ENCODE data around the gene ARID1A. TPM values are rescaled to one million over a fixed set of nuclear protein-coding genes. Genes with fewer than 3 reads are reported as not detected.

Gene ARID1A
- 233 and 329 TPM in 2 replicates for total RNA-seq (2011; cell fraction: chromatin; rRNA removed; ENCODE audit: low replicate concordance)
- total RNA-seq (2011; cell fraction: nucleolus; rRNA removed), result 114 and 132 TPM in 2 replicates
- 181 and 229 TPM in 2 replicates for total RNA-seq (2011; cell fraction: nucleoplasm; rRNA removed)
- 22.1 and 28.9 TPM in 2 replicates for total RNA-seq (2014; rRNA removed)
- total RNA-seq (2014; rRNA removed; fragmentation: Illumina TruSeq; extraction: Trizol), result 23.9 and 24.6 TPM in 2 replicates
- total RNA-seq (2015; rRNA removed; fragmentation: Illumina TruSeq; extraction: Trizol), result 22.5 and 25.3 TPM in 2 replicates
- total RNA-seq (2021), result 74.6 and 88.3 TPM in 2 replicates
- 12.9 and 27.1 TPM in 2 replicates for polyA plus RNA-seq (2011; rRNA removed)
- polyA plus RNA-seq (2011; cell fraction: cytosol; rRNA removed), result 20.1 and 23.5 TPM in 2 replicates
- polyA plus RNA-seq (2011; cell fraction: nucleus; rRNA removed), result 59.8 and 83.5 TPM in 2 replicates
- polyA plus RNA-seq (2012), result 54.3 and 62.2 TPM in 2 replicates
- 70.1 and 79.0 TPM in 2 replicates for polyA plus RNA-seq (2014; fragmentation: Illumina TruSeq; extraction: Trizol)
- 10 to 100 TPM in 1 of 2 experiments, 1 to 10 TPM in 1; 8.3 to 20.2 TPM for polyA plus RNA-seq (2014; fragmentation: Nextera tagmentation; extraction: Ambion mirVana)
- polyA plus RNA-seq (2014; rRNA removed), result 38.6 and 38.7 TPM in 2 replicates
- 35.4 and 49.8 TPM in 2 replicates for polyA minus RNA-seq (2011; rRNA and poly(A)+ RNA removed)
- 61.6 and 92.0 TPM in 2 replicates for polyA minus RNA-seq (2011; cell fraction: cytosol; rRNA and poly(A)+ RNA removed)
- polyA minus RNA-seq (2011; cell fraction: nucleus; rRNA and poly(A)+ RNA removed), result 27.9 and 38.8 TPM in 2 replicates
- percentile 94 among the genes with signal in this experiment for Bru-seq, nascent RNA
- percentile 96 among the genes with signal in this experiment for BruChase-seq, experiment 1, labeled RNA remaining after a 2-hour chase
- BruChase-seq, experiment 2, labeled RNA remaining after a 6-hour chase, result percentile 95 among the genes with signal in this experiment
- long read RNA-seq, experiment 1, full-length matches to known transcripts, result 110 of 241 reads
- long read RNA-seq, experiment 1, partial matches to known transcripts, result 116 of 241 reads
- long read RNA-seq, experiment 1, other reads (novel, unspliced or antisense), result 15 of 241 reads
- long read RNA-seq, experiment 2, transcript ARID1A-217 (1 exons, 3,046 nt), result major isoform, 9 of 25 reads
- long read RNA-seq, experiment 2, partial matches to known transcripts, result 3 of 25 reads
- long read RNA-seq, experiment 2, other reads (novel, unspliced or antisense), result 13 of 25 reads
- long read RNA-seq, experiment 3, partial matches to known transcripts, result 5 of 9 reads
- long read RNA-seq, experiment 3, other reads (novel, unspliced or antisense), result 2 of 9 reads

GRCh38 chr1:26695356-26696118 is at the start of gene ARID1A:
Gene ARID1A (plus strand): TSS chr1:26696015. CDS start chr1:26696404, 389 bp downstream.
- peaks cover 73% of the 10 kb centered on the region for H3K79me2 ChIP-seq (ENCODE audit: control insufficient read depth, insufficient read depth, low read length)
- no TSS peak for BruUV-seq (replicated peaks)
- peak; percentile 83 to 98 (median 88) for DNase-seq (ENCODE audit: extremely low read depth in 1 of 4, low spot score in 3 of 4)
- CTCF ChIA-PET (ENCODE audit: low intra/inter-chr PET ratio), result no interaction called here
- peak within 1 kb of the TSS; percentile 88 to 99 for H3K9ac ChIP-seq (ENCODE audit: insufficient read depth in 1 of 2, low read depth in 2 of 2, low read length in 2 of 2)
- under 1% methylated on average over 58 of the region's 80 CpGs for WGBS (ENCODE audit: insufficient coverage, low coverage, missing lambda C conversion rate)
- POLR2A ChIA-PET, result interaction anchor here (0.6 to 23.7 kb wide), 7 partner anchors 13 to 96 kb away, joined by 3 to 301 read pairs (median 102); partner anchors contain the start of gene PIGV
- ATAC-seq, result peak; percentile 74
- peaks cover 23% of the 10 kb centered on the region for H3K36me3 ChIP-seq (ENCODE audit: control insufficient read depth, insufficient read depth, low read length)
- peaks cover 26% of the 10 kb centered on the region for H4K20me1 ChIP-seq (replicated peaks; ENCODE audit: control insufficient read depth, insufficient read depth, low read length)
- H2AFZ ChIP-seq (ENCODE audit: low read depth, low read length), result peak within 1 kb of the TSS; percentile 71
- peak within 1 kb of the TSS; percentile 79 for H3K4me3 ChIP-seq
- peak; percentile 69 for FAIRE-seq
- H3K27ac ChIP-seq (ENCODE audit: extremely low read depth, low read depth, low read length), result peak within 1 kb of the TSS; percentile 92
- peak within 1 kb of the TSS; percentile 94 for H3K4me2 ChIP-seq (ENCODE audit: insufficient read depth, low read length)
- H3K4me1 ChIP-seq (replicated peaks in 1 of 2; ENCODE audit: control insufficient read depth in 2 of 2, insufficient read depth in 2 of 2, low read length in 2 of 2), result peaks cover 43 to 47% of the 10 kb centered on the region in 2 experiments
- in situ Hi-C loops (cut with MboI), result no loop called here
- no peaks in the 10 kb centered on the region for H3K27me3 ChIP-seq (ENCODE audit: control insufficient read depth in 2 of 2, insufficient read depth in 2 of 2, low read length in 2 of 2)
- H3K9me3 ChIP-seq (replicated peaks; ENCODE audit: control insufficient read depth, insufficient read depth, low read depth, low read length), result no peaks in the 10 kb centered on the region
- peaks cover under 1% of the 10 kb centered on the region for H3K9me1 ChIP-seq (ENCODE audit: control insufficient read depth, insufficient read depth, low read length)
- intact Hi-C loops (cut with micrococcal nuclease), result loop anchor here (1.0 to 10.0 kb wide), 3 partner anchors 9 to 191 kb away; partner anchors contain the start of gene SFN
- TF ChIP-seq RUNX1 (IDR thresholded peaks at IDR 0.05; ENCODE audit: low read depth) (peak; percentile 66; the same call in 1 of the 2 replicates), ZKSCAN3 (CRISPR knock-in tag; IDR thresholded peaks at IDR 0.05) (no peak), TCF7 (IDR thresholded peaks at IDR 0.05; ENCODE audit: borderline replicate concordance) (no peak; the same call in 1 of the 2 replicates), NR1H2 (CRISPR knock-in tag; IDR thresholded peaks at IDR 0.05) (0 out of 2 replicates have a peak, but pooled peaks have one; percentile 92), HNRNPH1 (optimal IDR thresholded peaks at IDR 0.05; ENCODE audit: low read depth, low read length) (no peak), ATF7 (IDR thresholded peaks at IDR 0.05) (peak; percentile 91), PRPF4 (IDR thresholded peaks at IDR 0.05; ENCODE audit: insufficient read depth, low read depth, low read length, poor library complexity, severe bottlenecking) (peak; percentile 85), NCOR1 (IDR thresholded peaks at IDR 0.05) (peak; percentile 76), FOS (IDR thresholded peaks at IDR 0.05; ENCODE audit: extremely low read depth, insufficient read length) (no peak), ZNF134 (CRISPR knock-in tag; conservative IDR thresholded peaks at IDR 0.05) (no peak; the same call in 1 of the 2 replicates), PHB (CRISPR knock-in tag; IDR thresholded peaks at IDR 0.05) (no peak; the same call in 1 of the 2 replicates), HDAC1 (IDR thresholded peaks at IDR 0.05) (peak in 1 of 2 experiments; percentile 76; a peak in 2 of 4 replicates), ZNF740 (CRISPR knock-in tag; IDR thresholded peaks at IDR 0.05) (peak; percentile 90), ZNF740 (tag; IDR thresholded peaks at IDR 0.05) (peak in 1 of 2 experiments; percentile 68; a peak in 1 of 4 replicates), TFAM (CRISPR knock-in tag; conservative IDR thresholded peaks at IDR 0.05) (no peak), KDM4B (IDR thresholded peaks at IDR 0.05; ENCODE audit: borderline replicate concordance in 2 of 2, low read depth in 1 of 2) (peak in 1 of 2 experiments; percentile 94; a peak in 2 of 4 replicates)

Measured in K562 (cell line).